Stimulated activated CD8-positive, alpha-beta memory T cell treated with anti-CD3 and anti-CD28 coated beads, Interleukin-7, amount 100 ng/mL, for 48 hours (primary cell): Measurements from ENCODE around the gene PCDHB8.
"Not testable (repeated sequence)": the region's sequence is repeated elsewhere in the genome, so short reads cannot be mapped to it uniquely, and the experiment has no call there.

ENCODE experiments used
- DNase-seq, 2 donors: peaks; one replicate each; pipeline ENCODE4 v3.0.0-alpha.2; 2020; ENCODE audit warnings: low read depth in 1 of 2; ENCODE audit errors: extremely low read depth in 1 of 2

PCDHB8 gene

GRCh38 chr5:141224844-141225243 lies 47.3 kb downstream of the PCDHB8 start:
- not testable (repeated sequence) for DNase-seq

GRCh38 chr5:141225421-141225820 lies 47.8 kb downstream of the PCDHB8 start:
- not testable (repeated sequence) for DNase-seq
